GM21619 (cell line): ENCODE measurements around the gene RAI14.
A peak's percentile ranks its signal among the peaks of the same experiment; 100 is the strongest.

Experiments
- ATAC-seq: cut with Tn5 transposase; IDR thresholded peaks from one replicate; pipeline ENCODE4 v1.9.1; 2021; ENCODE audit not compliant: unreplicated experiment

Gene RAI14

GRCh38 chr5:34843497-34843896 lies 187.4 kb downstream of the RAI14 start:
- ATAC-seq = no peak

GRCh38 chr5:34844106-34844505 lies 188.0 kb downstream of the RAI14 start:
- no peak for ATAC-seq

DNA sequence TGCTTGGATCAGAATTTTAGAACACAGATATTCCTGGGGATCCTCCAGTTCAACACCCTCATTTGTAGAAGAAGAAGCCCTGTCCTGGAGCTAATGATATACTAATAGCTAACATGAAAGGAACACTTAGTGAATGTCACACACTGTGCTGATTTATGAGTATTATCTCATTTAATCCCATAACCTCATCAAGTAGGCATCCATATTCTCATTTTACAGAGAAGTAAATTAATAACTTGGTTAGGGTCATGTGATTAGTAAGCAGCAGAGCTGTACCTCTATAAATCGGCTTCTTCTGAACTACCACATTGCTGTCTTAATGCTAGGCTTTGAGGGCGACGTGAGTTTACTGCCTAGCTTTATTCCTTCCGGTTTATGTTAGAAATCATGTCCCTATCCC lies 188.9 kb downstream of the RAI14 start:
- no peak for ATAC-seq

- ATAC-seq = no peak
Measured at GRCh38 chr5:34847056-34847455, 190.9 kb downstream of the RAI14 start.

DNA sequence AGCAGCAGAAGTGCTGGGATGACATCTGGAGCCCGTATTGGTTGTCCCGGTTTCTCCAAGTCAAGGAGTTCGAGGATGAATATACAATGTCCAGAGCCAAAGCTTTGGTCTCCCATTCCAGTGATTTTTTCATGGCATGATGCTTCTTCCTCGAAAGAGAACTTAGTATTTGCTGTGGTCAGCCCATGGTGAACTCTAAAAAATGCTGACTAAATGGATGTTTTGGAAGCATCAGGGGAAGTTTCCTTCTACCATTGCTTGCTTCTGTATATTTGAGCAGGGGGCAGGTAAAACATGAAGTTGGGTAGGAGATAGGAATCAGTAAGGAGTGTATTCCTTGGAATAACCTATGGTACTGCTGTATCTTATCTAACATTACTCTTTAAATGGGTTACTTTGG lies 191.4 kb downstream of the RAI14 start:
- ATAC-seq = no peak

DNA sequence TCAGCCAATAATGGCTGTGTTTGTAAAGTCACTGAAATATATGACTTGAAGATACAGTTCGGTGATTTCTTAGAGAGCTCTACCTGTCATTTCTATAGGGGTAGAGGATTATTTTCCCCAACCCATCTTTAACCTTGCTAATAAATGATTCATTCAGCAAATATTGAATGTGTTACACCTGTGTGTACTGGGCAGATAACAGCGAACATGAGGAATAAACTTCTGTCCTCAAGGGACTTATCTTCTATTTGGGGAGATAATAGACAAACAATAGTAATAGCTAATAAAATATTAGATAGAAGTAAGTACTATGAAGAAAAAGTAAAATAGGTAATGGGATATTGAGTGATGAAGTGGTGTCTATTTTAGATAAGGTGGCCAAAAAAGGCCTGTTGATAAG lies 192.1 kb downstream of the RAI14 start:
- ATAC-seq = no peak

DNA sequence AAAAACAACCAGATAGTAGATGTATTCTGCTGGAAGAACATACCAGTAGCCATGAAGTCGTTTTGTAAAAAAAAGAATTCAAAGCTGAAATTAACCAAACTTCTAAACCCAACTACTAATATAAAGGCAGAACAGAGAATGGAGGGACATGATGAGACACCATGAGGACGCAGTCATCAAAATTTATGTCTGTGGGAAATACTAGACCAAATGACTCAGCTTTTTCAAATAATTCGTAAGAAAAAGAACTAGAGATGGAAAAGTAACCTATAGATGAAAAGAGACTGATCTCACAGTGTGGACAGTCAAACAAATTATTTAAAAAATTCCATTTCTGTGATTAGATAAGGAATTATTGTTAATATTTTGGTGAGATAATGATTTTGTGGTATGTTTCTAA lies 193.1 kb downstream of the RAI14 start:
- no peak for ATAC-seq

DNA sequence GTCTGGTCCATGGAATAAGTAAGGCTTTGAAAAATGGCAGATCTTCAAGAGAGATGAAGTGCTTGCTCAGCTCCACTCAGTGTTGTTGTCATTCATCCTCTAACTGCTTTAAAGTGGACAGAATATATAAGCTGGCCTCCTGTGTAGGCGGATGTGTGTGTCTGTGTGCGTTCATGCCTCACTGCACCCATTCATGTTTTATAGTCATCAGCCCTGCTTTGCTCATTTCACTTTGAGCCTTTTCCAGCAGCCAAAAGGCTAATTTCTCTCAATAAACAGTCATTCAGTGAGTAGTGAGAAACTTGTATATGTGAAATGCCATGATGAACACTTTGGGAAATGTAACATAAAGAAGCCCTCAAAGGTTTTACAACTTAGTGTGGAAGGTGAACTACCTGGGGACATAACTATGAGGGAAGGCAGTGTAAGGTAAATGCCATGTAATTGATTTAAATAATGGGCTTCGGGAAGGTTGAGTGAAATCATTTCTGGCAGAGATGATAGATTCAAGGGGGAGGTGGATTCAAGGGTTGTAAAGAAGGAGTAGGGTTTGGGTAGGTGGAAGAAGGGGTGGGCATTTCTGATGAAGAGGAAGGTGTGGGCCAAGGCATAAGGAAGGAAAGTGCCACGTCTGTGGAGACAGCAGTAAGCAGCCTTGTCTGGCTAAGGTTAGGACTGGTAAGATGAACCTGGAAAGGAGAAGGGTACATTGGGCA lies 198.5 kb downstream of the RAI14 start:
- ATAC-seq = peak; percentile 98

DNA sequence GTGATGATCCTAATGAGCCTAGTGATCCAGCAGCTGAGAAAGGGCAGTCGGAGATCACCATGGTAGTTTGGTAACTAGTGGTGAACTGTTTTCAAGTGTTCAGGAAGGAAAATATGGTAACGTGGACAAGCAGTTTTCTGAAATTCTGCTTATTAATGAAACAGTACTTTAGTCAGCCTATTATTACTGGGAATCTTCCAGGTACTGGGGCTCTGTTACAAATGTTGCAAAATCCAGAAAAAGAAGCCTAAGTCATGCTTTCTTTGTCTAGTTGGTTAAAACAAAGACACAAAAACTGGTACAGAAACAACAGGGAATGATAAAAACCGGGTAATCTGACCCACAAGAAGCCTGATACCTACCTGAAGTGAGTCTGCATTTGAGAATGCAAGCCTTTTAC lies 201.0 kb downstream of the RAI14 start:
- ATAC-seq = no peak

- no peak for ATAC-seq
Measured at GRCh38 chr5:34857894-34858293, 201.8 kb downstream of the RAI14 start.

DNA sequence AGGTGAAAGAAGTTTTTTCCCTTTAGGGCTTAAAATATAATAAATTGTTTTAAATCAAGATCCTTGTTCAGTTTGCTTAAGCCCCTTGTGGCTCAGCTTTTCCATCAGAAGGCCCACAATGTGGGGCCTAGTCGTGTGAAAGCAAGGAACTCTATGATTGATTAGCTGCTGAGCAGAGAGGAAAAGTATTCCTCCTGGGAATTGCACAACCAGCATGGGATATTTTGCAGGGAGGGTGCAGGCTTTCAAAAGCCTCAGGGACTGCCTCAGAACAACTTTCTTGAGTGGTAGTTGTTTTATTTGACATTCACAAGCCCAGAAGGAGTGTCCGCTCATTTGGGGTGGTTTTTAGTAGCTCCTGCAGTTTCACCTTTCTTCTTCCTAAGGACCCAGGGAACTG lies 202.7 kb downstream of the RAI14 start:
- ATAC-seq = no peak

DNA sequence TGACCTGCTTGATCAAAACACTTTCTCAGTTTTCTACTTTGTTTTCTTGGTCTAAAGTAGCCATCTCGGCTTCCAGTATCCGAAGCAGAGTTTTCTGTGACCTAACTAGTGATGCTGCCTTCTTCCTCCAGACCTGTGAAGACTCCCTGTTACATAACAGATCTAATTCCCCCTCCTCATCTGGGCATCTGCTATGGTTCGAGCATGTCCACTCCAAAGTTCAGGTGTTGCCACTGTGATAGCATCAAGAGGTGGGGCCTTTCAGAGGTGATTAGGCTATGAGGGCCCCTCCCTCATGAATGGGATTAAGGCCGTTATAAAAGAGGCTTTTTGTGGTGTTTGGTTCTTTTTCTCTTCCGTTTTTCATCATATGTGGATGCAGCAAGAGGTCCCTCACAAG lies 203.1 kb downstream of the RAI14 start:
- no peak for ATAC-seq

DNA sequence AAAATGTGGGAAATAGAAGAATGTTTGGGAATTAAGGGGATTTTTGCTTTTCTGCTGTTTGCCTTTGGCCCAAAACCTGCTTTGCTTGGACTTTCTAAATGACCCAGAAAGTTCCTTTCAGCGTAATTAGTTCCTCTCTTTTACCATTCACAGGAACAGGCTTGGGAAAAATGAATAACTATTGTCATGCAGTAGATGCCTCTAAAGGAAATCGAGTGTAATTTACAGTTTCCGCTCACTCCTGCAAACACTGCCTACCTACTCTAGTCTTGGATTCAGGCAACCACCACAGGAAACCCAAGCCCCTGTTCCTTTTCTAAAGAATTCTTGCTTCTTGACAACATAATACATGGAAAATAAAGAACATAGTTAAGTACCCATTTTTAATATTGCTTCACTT lies 207.8 kb downstream of the RAI14 start:
- no peak for ATAC-seq

DNA sequence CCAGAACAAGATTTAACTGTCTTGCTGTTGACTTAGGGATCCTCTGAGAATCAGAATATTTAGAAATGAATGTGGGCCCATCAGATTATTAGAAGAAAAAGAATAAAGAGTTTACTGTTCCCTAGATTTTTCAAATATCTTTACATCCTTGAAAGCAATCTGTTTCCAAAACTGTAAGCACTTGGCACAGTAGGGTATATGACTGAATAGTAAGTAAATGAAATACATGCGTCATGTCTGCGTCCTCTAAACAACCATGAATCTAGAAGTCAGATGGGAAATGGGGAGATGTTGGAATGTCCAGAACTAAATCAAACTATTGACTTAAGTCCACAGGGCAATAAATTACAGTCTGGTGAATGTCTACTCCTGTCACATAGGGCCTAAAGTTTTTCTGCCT lies 209.0 kb downstream of the RAI14 start:
- no peak for ATAC-seq

GRCh38 chr5:34866989-34867471 lies 210.9 kb downstream of the RAI14 start:
- ATAC-seq = no peak

- ATAC-seq = no peak
Measured at GRCh38 chr5:34867660-34868059, 211.5 kb downstream of the RAI14 start.

DNA sequence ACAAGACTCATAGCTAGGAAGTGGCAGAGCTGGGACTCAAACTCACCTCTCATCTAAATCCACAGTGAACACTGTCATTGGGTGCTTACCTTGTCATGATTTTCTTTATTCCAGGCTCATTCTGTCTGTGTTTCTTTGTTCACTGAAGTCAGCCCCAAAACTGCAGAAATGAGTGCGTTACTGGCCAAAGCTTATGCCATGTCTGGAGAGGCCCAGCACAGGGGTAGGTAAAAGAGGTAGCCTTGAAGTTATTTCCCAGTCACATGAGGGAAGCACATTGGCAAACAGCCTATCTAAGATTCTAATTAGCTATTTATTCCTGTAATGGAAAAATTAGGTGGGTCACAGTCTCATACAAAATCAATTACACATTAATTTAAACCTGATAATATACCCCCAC lies 212.7 kb downstream of the RAI14 start:
- no peak for ATAC-seq

DNA sequence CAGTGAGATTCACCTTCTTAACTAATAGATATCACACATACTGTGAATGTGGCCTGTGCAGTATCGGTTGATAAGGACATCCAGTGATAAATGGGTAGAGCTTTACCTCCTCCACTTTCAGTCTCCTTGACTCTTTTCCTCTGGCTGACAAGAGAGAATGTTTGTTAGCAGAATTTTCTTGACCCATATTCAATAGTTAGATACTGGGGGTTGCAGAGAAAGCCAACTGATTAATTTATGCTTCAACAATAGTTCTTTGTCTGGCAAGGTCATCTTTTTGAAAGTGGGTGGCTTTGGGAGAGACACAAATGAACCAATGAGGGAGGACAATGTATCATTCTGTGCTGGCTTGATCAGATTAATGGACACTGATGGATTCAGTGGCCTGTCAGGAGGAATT lies 213.1 kb downstream of the RAI14 start:
- no peak for ATAC-seq

- ATAC-seq = no peak
Measured at GRCh38 chr5:34870382-34870781, 214.3 kb downstream of the RAI14 start.

DNA sequence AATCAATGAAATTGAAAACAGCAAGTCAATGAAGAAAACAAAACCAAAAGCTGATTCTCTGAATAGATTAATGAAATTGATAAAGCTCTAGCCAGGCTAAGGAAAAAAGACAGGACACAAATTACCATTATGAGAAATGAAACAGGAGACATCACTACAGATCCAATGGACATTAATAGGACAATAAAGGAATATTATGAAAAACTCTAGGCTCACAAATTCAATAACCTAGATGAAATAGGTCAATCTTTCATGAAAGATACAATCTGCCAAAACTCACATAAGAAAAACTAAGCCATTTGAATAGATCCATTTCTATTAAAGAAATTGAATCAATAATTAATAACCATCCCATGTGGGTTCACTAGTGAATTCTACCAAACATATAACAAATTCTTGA lies 220.1 kb downstream of the RAI14 start:
- ATAC-seq = no peak

DNA sequence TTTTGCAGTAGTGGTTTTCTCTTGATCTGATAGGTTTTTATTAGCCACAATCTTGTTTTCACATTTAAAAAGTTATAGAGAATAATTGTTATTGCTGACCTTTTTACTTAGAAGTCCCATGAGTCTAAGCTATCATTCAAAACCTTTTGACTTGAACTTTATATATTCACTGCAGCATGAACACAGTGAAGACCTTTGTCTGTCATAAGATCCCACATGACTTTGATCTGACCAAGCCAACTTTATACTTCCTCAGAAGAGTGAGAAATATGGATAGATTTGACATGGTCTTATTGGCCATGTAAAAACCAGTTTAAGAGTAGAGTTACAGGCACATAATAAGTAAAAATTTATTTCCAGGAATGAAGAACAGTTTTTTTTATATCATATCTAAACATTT lies 225.1 kb downstream of the RAI14 start:
- ATAC-seq = no peak
